ENCODE results near the gene DENND5A. TPM values are rescaled to one million over a fixed set of nuclear protein-coding genes. Genes with fewer than 3 reads are reported as not detected.

DENND5A gene
- total and polyA plus RNA-seq, 9 of the 15 experiments (the other 6 are each of a cell fraction or from before 2014, with no cell fraction given), result 11.7 to 130 (median 46.3) TPM

DNA sequence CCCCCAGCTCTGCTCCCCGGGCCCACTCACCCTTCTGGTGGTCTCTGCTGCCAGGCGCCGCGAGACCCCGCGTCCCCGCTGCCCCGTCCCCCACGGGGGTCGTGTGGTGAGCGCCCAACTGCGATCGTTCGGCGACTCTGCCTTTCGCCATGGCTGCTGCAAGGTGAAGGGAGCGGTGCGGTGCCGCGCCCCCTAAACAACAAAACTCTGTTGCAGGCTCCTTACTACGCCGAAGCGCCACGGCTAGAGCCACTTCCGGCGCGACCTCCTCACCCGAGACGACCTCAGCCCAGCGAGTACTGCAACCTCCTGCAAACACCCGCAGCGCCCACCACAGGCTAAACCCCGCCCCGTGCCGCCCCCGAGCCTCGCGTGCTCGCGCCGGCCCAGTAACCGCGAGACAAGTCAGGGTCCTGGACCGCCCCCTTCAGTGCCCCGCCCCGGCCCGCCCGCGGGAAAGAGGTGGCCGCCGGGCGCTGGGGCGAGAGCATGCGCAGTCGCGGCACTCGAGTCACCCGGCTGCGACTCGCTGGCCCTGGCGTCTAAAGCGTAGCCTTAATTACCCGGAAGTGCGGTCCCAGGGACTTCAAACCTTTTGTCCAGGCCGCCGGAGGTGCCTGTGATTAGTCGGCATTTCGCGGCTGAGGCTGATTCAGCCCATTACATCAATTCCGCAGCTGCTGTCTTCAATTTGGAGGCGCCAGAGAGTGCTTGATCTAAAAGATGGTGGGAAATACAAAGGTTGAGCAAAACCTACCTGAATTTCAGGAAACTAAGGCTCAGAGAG lies 49.3 kb upstream of the DENND5A start, which contains the start of gene TMEM41B (continued):
- peak; percentile 99 for TF ChIP-seq ELF1 (tag; IDR thresholded peaks at IDR 0.05)
- no peak for TF ChIP-seq LARP7 (IDR thresholded peaks at IDR 0.05)
- TF ChIP-seq POLR2B (IDR thresholded peaks at IDR 0.05; ENCODE audit: low read depth, partially characterized antibody), result peak; percentile 82
- TF ChIP-seq ILK (tag; IDR thresholded peaks at IDR 0.05; ENCODE audit: borderline replicate concordance, low read depth), result no peak
- peak in 1 of 3 experiments; percentile 92; a peak in 2 of 6 replicates for TF ChIP-seq ZBTB11 (CRISPR knock-in tag; IDR thresholded peaks at IDR 0.05)
- peak; percentile 81 to 82 for TF ChIP-seq ETV6 (IDR thresholded peaks at IDR 0.05; ENCODE audit: borderline replicate concordance in 1 of 2, low read depth in 2 of 2, low read length in 1 of 2)
- no peak for TF ChIP-seq ETV6 (CRISPR knock-in tag; IDR thresholded peaks at IDR 0.05; ENCODE audit: borderline replicate concordance)
- TF ChIP-seq, protein P1, sequence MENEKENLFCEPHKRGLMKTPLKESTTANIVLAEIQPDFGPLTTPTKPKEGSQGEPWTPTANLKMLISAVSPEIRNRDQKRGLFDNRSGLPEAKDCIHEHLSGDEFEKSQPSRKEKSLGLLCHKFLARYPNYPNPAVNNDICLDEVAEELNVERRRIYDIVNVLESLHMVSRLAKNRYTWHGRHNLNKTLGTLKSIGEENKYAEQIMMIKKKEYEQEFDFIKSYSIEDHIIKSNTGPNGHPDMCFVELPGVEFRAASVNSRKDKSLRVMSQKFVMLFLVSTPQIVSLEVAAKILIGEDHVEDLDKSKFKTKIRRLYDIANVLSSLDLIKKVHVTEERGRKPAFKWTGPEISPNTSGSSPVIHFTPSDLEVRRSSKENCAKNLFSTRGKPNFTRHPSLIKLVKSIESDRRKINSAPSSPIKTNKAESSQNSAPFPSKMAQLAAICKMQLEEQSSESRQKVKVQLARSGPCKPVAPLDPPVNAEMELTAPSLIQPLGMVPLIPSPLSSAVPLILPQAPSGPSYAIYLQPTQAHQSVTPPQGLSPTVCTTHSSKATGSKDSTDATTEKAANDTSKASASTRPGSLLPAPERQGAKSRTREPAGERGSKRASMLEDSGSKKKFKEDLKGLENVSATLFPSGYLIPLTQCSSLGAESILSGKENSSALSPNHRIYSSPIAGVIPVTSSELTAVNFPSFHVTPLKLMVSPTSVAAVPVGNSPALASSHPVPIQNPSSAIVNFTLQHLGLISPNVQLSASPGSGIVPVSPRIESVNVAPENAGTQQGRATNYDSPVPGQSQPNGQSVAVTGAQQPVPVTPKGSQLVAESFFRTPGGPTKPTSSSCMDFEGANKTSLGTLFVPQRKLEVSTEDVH (IDR thresholded peaks at IDR 0.05; ENCODE audit: low read depth, partially characterized antibody), result peak; percentile 78
